G401 (cell line): Measurements from ENCODE around the gene TAOK2. TPM values are rescaled to one million over a fixed set of nuclear protein-coding genes. Genes with fewer than 3 reads are reported as not detected.
"Not testable (repeated sequence)": the region's sequence is repeated elsewhere in the genome, so short reads cannot be mapped to it uniquely, and the experiment has no call there.

ENCODE experiments used
- DNase-seq: peaks from one replicate; pipeline ENCODE4 v3.0.0-alpha.2; 2015; ENCODE audit warnings: low spot score
- in situ Hi-C: cut with HindIII; loops from 2 replicates; pipeline ENCODE4 v1.10.0; 2016; ENCODE audit warnings: low sequenced_read_pairs, mixed read lengths
- total RNA-seq: library from RNA; depleted of rRNA; stranded (reverse); fragments of >200 nt; shearing (Covaris generic); gene quantifications from 2 replicates; pipeline ENCODE4 v1.2.3, GENCODE V29; 2014

Gene TAOK2
- total RNA-seq, 1 experiment from 2014 or later, result 59.3 TPM

DNA sequence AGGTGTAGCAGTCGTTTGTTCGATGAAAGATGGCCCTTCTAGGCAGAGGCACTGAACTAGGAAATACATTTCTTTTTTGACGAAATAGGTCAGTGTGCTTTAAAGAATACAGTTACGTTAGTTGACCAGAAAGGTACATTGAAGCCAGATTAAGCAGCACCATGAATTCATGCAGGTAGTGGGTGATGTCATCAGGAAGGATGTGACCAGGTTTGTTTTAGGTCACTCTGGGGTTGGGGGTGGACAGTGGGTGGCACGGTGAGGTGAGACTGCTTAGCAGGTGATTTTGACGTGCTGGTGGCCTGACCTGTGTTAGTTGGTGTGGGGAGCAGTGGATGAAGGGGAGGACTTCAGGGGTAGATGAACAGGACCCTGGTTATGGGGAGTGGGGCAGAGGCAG is 25.9 kb downstream of the TAOK2 start:
- DNase-seq, result no peak
- in situ Hi-C loops, result no loop called here

DNA sequence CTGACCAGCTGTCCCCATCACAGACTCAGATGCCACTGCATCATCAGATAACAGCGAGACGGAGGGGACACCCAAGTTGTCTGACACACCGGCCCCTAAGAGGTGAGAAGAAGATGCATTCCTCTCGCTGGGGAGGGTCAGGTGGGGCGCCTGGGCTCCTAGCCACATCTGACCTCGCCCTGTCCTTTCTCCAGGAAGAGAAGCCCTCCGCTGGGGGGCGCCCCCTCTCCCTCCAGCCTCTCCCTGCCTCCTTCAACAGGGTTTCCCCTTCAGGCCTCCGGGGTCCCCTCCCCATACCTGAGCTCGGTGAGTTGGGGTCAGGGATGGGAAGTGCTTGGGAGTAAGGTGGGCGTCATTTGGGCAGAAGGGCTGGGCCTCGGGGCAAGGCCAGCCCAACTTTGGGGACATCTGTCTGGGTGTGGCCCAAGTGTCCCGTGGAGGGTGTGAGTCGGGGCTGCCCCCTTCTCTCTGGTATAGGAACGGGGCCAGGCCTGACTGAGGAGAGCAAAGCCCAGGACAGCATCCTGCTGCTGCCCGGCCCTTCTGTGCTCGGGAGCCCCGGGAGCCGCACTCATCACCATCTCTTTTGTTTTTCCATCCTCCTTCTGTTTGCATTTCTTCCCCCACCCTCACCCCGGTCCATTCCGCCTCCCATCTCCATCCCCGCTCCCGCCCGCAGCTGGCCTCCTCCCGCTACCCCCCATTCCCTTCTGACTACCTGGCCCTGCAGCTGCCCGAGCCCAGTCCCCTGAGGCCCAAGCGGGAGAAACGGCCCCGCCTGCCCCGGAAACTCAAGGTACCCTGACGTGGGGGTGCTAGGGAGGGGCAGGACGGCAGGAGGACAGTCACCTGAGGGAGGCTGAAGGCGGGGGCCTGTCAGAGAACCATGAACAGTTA is 27.3 kb downstream of the TAOK2 start:
- in situ Hi-C loops, result no loop called here
- DNase-seq, result no peak

DNA sequence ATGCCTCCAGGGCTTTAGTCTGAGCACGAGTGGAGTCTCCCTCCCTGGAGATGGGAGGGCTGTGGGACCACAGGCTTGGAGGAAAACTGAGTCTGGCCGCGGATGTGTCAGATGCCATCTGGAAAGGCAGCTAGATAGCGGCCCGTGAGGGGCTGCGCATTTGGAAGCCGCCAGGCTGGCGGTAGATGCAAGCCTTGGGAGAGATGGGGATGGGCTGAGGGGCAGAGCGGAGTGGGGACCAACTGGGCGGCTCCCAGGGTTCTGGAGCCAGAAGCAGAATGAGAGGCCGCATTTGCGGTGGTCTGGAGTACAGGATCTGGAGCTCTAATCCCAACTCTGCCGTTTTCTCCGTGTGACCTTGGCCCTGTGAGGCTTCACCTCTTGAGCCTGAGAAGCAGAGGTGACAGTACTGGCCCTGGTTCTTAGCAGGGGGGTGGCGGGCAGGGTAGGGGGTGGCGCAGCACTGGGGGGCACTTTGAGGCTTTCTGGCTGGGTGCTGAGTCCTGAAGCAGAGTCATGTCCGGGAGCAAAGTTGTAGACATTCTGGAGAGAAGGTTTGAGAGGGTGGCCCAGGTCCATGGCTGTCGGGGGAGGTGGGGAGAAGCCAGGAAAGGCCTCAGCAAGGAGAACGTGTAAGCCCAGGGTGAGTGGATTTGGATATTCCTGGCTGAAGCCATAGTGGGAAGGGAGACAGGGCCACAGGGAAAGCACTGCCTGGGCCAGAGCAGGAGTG is 29.1 kb downstream of the TAOK2 start:
- in situ Hi-C loops, result no loop called here
- no peak for DNase-seq

DNA sequence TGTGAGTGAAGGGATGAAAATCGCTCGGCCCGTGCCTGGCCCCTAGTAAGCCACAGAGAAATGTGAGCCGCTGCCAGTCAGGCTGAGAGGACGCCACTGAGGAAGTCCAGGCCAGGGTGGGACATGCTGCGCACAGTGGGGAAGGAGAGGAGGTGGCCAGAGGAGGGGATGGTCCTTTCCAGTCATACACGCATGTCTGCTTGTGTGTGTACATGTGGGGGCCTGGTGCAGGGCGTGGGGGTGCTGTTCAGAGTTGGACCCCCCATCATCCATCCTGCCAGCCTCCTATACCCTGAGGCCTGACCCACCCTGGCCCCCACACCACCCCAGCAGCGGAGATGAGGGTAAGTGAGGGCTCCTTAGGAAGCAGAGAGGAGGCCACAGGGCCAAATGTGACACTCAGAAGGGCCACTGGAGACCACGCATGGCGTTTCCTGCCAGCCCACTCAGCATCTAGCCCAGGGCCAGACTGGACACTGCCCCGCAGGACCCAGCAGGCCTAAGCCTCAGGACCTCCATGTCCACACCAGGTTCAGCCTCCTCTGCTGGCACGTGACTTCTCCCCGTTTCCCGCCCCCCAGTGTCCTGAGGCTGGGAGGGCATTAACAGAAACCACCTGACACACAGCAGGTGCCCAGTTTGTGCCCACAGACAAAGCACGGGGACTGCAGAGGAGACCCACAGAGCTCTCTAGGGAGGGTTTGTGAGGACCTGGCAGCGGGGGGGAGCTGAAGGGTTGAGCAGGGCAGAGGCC is 30.2 kb downstream of the TAOK2 start:
- in situ Hi-C loops, result no loop called here

DNA sequence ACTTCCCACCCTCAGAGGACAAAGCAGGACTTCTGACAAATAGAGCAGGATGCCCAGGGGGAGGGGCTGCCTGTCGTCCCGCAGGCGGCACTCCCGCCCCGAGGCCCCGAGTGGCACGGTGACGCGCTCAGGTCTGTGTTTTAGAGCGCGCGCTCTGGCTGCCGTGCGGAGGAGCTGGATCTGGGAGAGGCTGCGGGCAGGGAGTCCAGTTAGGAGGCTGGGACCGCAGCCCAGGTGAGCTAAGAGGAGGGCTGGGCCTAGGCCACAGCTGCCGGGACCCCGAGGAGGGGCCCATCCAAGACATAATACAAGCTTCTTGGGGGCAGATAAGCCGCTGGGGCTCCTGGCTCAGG is 30.7 kb downstream of the TAOK2 start:
- in situ Hi-C loops, result no loop called here
- DNase-seq, result peak; percentile 47

More for the DNA sequence above, 30.2 kb downstream of the TAOK2 start:
- DNase-seq, result no peak

DNA sequence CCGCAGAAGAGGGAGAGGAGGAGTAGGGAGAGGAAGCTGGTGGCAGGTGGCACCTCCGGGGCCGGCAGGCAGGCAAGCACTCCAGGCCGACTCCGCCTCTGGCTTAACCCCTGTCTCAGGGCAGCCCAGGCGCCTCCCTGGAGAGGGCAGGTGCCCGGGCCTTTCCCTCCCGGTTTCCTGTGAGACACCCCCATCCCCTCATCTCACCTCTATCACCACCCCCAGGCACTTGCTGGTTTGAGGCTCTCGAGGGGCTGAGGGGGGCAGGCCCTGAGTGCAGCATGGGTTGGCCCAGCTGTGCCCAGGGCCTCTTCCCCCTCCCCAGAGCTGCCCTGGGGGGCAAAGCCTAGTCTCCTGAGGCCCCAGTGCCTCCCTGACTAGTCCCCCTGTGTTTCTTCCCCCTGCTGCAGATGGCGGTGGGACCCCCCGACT is 31.2 kb downstream of the TAOK2 start:
- peak; percentile 41 for DNase-seq
- in situ Hi-C loops, result no loop called here

DNA sequence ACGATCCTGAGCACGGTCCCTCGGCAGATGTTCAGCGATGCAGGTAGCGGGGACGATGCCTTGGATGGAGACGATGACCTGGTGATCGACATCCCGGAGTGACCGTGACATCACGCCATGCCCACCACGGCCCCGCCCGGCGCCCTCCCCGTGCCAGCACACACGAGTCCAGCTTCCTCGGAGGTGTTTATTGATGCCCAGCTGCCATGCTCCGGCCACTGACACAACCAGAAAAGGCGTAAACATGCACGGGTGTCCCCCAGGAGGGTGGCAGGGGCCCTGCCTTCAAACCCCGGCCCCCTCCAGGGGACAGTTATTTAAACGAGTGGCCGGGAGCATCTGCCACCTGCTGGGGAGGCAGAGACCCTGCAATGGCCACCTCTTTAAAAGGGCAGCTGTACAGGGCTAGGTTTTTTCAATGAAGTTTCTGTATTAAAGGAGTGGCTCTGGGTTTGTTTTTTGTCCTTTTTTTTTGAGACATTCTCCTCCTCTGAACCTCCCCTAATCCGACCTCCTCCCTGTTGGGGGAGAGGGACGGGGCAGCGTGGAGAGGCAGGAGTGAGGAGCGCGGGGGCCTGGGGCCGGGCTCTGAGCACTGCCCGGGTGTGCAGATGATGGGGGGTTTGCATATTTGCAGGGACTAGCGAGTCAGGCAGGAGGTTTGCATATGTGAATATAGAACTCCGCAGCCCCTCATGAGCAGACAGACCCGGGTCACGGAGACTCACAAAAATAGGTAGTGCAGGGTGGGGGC is 31.9 kb downstream of the TAOK2 start:
- in situ Hi-C loops, result no loop called here
- DNase-seq, result peak; percentile 34

DNA sequence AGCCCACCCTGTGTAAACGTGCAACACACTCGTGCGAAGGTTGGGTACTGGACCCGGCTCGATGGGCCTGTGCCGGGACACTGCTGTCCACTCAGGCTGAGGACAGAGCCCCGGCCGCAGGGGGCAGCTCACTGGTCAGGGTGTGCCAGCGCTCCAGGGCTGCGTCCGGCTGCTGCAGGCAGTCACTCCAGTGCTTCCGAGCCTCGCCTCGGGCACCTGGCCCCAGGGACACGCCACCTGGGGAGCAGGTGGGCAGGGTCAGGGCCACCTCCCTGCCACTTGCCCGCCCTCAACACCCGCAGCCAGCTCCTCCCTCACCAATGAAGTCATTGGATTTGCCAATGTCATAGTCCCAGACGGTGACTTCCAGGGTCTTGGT is 32.4 kb downstream of the TAOK2 start:
- in situ Hi-C loops, result no loop called here

DNA sequence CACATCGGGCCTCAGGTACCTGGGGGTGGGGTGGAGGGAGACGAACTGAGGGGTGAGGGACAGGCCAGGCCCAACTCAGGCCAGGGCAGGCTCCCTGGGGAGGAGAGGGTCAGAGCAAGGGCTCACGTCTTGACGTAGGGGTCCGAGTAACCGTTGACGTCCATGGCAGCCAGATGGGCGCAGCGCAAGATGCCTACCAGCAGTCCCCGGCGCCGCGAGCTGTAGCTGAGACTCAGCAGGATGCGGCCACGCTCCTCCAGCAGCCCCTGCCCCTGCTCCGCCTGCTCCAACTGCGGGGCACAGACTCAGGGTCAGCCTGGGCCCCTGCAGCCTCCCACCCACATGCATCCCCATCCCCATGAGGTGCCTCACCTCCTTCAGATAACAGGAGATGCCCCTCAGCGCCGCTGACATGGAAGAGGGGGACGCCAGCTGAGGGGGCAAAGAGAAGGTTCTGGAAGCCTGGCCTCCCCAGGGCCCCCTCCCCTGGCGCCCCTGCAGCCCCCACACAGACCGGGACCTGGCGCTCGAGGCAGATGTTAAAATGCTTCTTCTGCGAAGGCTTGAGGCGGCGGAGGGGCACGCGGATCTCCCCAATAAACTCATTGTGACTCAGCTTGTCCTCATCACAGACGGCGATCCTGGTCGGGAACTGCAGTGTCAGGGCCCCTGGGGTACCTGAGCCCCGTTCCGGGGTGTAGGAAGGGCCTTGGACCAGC is 33.1 kb downstream of the TAOK2 start:
- in situ Hi-C loops, result no loop called here

More for the DNA sequence above, 32.4 kb downstream of the TAOK2 start:
- DNase-seq, result no peak

DNA sequence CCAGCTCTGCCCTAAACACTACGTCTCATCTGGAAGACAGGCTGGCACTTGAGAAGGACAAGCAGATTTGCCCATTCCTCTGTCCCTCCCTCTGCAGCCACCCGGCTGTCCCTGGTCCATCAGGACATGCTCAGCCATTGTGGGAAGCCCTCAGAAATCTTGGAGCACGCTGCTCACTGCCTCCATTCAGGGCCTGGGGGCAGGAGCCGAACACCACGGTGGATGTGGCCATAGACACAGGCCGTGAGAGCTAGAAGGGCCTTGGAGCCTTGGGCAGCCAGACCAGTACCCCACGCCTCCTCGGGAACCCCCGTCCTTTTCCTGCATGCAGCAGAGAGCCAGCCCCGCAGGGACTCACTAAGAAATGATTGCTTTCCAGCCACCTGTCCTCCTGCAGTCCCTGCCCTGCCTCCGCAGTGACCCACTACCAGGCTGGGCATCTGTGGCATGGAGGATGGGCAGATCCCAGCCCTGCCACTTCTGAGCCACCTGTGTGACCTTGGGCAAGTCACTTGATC is 33.8 kb downstream of the TAOK2 start:
- in situ Hi-C loops, result no loop called here
- no peak for DNase-seq

More for the DNA sequence above, 33.1 kb downstream of the TAOK2 start:
- DNase-seq, result no peak

DNA sequence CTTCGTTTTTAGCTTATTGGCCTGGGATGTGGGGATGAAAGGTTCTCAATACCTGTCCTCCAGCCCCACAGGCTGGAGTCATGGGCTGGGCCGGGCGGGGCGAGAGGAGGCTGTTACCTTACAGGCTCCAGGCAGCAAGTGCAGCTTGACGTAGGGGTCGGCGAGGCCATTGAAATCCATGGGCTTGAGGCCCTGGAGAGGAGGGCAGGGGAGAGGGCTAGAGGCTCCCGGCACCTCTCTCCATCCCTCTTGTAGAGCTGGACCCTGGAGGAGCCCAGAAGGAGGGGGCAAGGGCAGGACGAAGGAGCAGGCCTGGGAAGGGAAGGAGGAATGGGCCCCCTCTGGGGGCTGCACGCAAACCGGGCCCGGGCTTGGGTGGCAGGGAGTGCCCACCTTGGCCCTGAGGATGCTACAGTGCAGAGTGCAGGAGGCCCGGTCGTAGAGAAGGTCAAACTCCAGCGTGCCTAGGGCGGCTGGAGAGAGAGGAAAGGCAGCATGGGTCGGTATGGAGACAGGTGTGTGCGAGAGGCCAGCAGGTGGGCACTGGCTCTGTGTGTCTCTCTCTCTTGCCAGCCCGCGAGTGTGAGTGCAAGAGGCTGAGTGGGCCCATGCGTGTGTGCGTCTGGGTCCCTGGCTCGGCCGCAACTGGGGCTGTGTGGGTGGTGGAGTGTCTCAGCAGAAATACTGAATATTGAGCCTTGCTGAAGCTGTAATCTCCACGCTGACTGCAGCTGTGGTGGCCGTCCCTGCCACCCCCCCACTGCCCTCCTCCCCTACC is 35.6 kb downstream of the TAOK2 start:
- peak; percentile 41 for DNase-seq

DNA sequence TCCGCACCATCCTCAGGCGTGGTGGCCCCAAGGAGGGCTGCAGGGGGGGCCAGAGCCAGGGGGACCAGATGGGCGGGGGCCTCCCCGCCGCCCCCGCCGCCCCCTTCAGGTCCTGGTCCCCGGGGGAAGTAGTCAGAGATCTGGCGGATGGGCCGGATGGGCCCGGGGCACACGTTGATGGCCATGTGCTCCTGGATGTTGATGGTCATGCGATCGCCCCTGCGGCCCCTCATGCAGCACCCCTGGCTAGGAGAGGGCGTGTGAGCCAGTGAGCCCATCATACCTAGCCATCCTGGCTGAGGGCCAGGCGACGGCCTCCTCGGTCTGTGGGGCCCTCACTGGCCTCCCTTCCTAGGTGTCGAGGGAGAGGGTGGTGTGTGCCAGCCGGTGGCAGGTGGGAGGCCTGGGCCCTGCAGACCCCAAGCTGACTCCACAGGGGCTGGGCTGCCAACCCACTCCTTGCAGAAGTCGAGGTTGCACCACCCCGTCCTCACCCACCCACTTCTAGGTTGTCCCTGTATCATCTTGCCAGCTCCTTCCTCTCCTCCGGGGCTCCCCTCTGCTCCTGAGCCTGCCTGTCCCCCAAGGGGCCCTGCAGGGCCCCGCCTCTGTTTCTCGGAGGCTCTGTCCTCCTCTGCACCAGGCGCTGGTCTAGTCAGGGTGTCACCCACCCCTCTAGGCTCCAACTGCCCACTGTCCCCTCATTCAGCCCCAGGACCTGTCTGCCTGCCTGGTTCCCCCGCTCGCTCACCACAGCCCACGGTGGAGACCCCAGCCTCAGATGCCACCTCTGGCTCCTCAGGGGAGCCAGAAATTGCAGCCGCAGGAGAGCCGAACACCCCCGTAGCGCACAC is 36.5 kb downstream of the TAOK2 start:
- in situ Hi-C loops, result no loop called here
- DNase-seq, result peak; percentile 29

More for the DNA sequence above, 35.6 kb downstream of the TAOK2 start:
- in situ Hi-C loops, result no loop called here

DNA sequence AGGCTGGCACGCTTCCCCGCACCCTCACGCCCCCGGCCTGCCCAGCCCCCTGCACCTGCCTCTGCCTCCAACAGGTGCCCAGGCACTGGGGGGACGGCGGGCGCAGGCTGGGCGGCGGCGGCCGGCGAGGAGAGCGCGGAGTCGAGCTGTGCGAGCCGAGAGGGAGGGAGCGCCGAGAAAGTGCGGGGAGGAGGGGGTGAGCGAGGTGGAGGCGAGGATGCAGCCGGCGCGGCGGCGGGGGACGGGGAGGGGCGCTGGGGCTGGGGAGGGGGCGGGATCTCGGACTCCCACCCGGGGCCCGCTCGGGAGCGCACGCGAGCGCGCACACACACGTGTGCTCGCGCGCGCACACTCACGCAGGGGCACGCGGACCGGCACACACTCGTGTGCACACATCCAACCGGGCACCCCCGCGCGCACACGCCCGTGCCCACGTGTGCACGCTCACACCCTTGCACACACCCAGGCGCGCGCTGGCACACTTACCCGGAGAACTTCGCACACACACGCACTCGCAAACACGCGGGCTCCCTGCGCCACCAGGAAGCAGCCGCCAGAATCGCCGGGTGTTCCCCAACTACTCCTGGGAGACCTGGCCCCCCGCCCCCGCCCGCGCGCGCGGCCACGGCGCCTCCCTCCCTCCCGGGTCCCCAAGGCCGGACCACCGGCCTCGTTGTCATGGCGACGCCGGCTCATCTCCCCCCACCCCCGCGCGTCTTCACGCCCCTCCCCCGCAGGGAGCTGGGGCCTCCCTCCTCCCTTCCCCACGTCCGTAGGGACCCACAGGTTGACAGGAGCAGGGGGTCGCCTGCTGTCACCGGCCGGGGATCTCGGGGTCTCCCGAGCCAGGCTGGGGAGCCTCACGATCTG is 37.4 kb downstream of the TAOK2 start, which contains the start of gene DOC2A:
DOC2A (minus strand) TSS at position 184 of the 870 bp plus-strand sequence. CDS start 805 bp downstream, outside the sequence.
- in situ Hi-C loops, result no loop called here
- DNase-seq, result peak; percentile 56

DNA sequence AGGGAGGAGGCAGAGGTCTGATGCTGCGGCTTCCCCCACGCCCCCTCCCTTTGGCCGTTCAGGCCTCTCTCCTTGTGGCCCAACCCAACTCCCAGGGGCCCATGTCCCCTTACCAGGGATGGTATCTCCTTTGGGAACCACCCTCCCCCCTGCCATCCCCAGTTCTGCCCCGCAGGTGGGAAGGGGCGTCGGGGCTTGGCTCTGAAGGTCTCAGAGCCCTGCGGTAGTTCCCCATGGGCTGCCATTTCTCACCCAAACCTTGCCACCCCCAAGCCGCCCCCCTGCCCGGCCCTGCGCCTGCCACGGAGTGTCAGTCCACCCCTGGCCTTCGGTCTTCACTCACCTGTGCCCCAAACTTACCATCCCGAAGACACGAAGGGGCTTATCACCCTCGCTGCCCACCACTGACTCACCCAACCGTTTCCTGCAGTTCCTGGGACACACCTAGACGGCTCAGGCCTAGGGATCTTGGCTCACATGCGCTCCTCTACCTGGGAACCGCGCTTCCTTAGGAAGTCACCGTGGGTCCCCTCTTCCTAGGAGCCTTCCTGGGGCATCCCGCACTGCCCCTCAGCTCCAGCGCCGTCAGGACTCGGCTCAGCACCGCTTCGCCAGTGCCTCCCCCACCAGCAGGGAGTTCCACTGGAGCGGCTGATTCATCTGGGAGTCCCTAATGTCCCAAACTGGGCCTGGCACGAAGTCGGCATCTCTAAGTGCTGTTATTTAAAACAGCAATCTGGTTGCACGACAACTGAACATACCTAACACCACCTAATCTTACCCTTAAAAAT is 38.2 kb downstream of the TAOK2 start:
- in situ Hi-C loops, result no loop called here
- no peak for DNase-seq

DNA sequence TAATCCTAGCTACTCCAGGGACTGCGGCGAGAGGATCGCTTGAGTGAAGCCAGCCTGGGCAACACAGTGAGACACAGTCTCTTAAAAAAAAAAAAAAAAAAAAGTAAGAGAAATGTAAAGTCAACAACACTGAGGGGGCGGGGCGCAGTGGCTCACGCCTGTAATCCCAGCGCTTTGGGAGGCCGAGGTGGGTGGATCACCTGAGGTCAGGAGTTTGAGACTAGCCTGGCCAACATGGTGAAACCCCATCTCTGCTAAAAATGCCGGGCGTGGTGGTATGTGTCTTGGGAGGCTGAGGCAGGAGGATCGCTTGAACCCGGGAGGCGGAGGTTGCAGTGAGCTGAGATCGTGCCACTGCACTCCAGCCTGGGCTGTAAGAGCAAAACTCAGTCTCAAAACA is 38.9 kb downstream of the TAOK2 start:
- in situ Hi-C loops, DNase-seq: not testable (repeated sequence)
